B cell (primary cell): Measurements from ENCODE around the gene EVL. TPM values are rescaled to one million over a fixed set of nuclear protein-coding genes. Genes with fewer than 3 reads are reported as not detected.

Experiments
- ATAC-seq: fragments of 200-7000 bp; cut with Tn5 transposase; one replicate; pipeline ENCODE4 v1.10.0; 2021; ENCODE audit warnings: low read depth, mild to moderate bottlenecking, moderate number of reproducible peaks, moderate library complexity
- CTCF ChIA-PET: fragments of 350-600 bp; sonication (Branson Sonifier 250); formaldehyde crosslinking; loops from one replicate; lab custom pipeline; 2021; ENCODE audit warnings: antibody characterized with exemption, inconsistent platforms; lab: Charles Lee
- POLR2A ChIA-PET: fragments of 350-600 bp; sonication (Branson Sonifier 250); formaldehyde crosslinking; loops from one replicate; lab custom pipeline; 2021; ENCODE audit warnings: antibody characterized with exemption; lab: Charles Lee
- DNase-seq: peaks from one replicate; pipeline ENCODE4 v3.0.0; 2013
- H2AFZ ChIP-seq: 2 replicates; pipeline ENCODE4 v1.6.1; 2012; ENCODE audit warnings: mild to moderate bottlenecking, low read depth, low read length; ENCODE audit not compliant: insufficient read depth, poor library complexity, severe bottlenecking
- H3K27ac ChIP-seq, 2 donors: 1 replicate in 1 of 2; 2 replicates in 1 of 2; pipeline ENCODE4 v1.5.1; 2012 to 2013; ENCODE audit warnings: low read length in 2 of 2, mild to moderate bottlenecking in 2 of 2, moderate library complexity in 1 of 2
- H3K27me3 ChIP-seq, 4 experiments: fragments of 200-600 bp in 1 of 4; sonication (generic) in 1 of 4; replicated peaks in 1 of 4; 1 replicate in 2 of 4; 2 replicates in 2 of 4; pipeline versions ENCODE4 v1.6.1 to v1.7.0; 2013 to 2016; ENCODE audit warnings: low read length in 3 of 4, mild to moderate bottlenecking in 2 of 4, mixed read lengths in 1 of 4, moderate library complexity in 1 of 4; ENCODE audit not compliant: insufficient read depth in 4 of 4, control insufficient read depth in 3 of 4; ENCODE audit errors: control extremely low read depth in 1 of 4
- H3K36me3 ChIP-seq, 2 experiments: replicated peaks in 1 of 2; 1 replicate in 1 of 2; 2 replicates in 1 of 2; pipeline versions ENCODE4 v1.6.1 to v1.7.1; 2013; ENCODE audit warnings: low read length in 1 of 2; ENCODE audit not compliant: insufficient read depth in 2 of 2, control insufficient read depth in 1 of 2; ENCODE audit errors: control extremely low read depth in 1 of 2, extremely low read depth in 1 of 2
- H3K4me1 ChIP-seq, 2 donors: fragments of 200-600 bp in 1 of 2; sonication (generic) in 1 of 2; 1 replicate in 1 of 2; 2 replicates in 1 of 2; pipeline versions ENCODE4 v1.5.1 to v1.6.1; 2013 to 2017; ENCODE audit warnings: low read length in 2 of 2; ENCODE audit not compliant: control insufficient read depth in 2 of 2, insufficient read depth in 2 of 2
- H3K4me2 ChIP-seq: replicated peaks from 2 replicates; pipeline ENCODE3; 2012; ENCODE audit warnings: mild to moderate bottlenecking, low read depth, low read length; ENCODE audit not compliant: poor library complexity, severe bottlenecking
- H3K4me3 ChIP-seq, 5 experiments: fragments of 200-600 bp in 1 of 5; sonication (generic) in 1 of 5; 1 replicate in 3 of 5; 2 replicates in 2 of 5; pipeline versions ENCODE4 v1.5.1 to v1.7.0; 2011 to 2016; ENCODE audit warnings: low read length in 4 of 5, mild to moderate bottlenecking in 4 of 5, low read depth in 2 of 5, control low read depth in 1 of 5, moderate library complexity in 1 of 5; ENCODE audit not compliant: insufficient read depth in 1 of 5; ENCODE audit errors: control extremely low read depth in 1 of 5, extremely low read depth in 1 of 5
- H3K79me2 ChIP-seq: fragments of 200-600 bp; sonication (generic); one replicate; pipeline ENCODE4 v1.6.0; 2016; ENCODE audit warnings: low read length; ENCODE audit not compliant: control insufficient read depth, insufficient read depth
- H3K9ac ChIP-seq: fragments of 200-600 bp; sonication (generic); 2 replicates; pipeline ENCODE4 v1.6.1; 2017; ENCODE audit warnings: mild to moderate bottlenecking, low read length, moderate library complexity
- H3K9me3 ChIP-seq, 3 donors: one replicate each; pipeline versions ENCODE4 v1.6.1 to v1.7.1; 2013; ENCODE audit warnings: low read length in 2 of 3; ENCODE audit not compliant: control insufficient read depth in 2 of 3, insufficient read depth in 1 of 3; ENCODE audit errors: control extremely low read depth in 1 of 3
- H4K20me1 ChIP-seq: 2 replicates; pipeline ENCODE4 v1.6.0; 2012; ENCODE audit warnings: mild to moderate bottlenecking, low read length; ENCODE audit not compliant: insufficient read depth, control insufficient read depth, poor library complexity, severe bottlenecking
- H3K27ac Mint-ChIP-seq: one replicate; pipeline ENCODE4 v1.8.0; 2021; ENCODE audit warnings: mixed read lengths
- H3K27me3 Mint-ChIP-seq: one replicate; pipeline ENCODE4 v1.8.0; 2021; ENCODE audit warnings: mixed read lengths
- H3K4me1 Mint-ChIP-seq: one replicate; pipeline ENCODE4 v1.8.0; 2021; ENCODE audit warnings: mixed read lengths
- H3K4me3 Mint-ChIP-seq: one replicate; pipeline ENCODE4 v1.8.0; 2021; ENCODE audit warnings: mixed read lengths
- H3K9me3 Mint-ChIP-seq: one replicate; pipeline ENCODE4 v1.8.0; 2022; ENCODE audit warnings: mixed read lengths; ENCODE audit not compliant: insufficient read depth
- CTCF ChIP-seq: fragments of 200-600 bp; IDR thresholded peaks from one replicate; pipeline ENCODE4 v1.8.0; 2022; ENCODE audit warnings: antibody characterized with exemption, mild to moderate bottlenecking
- EZH2 ChIP-seq: IDR thresholded peaks from 2 replicates; pipeline ENCODE4 v1.6.1; 2012; ENCODE audit warnings: borderline replicate concordance, low read depth, mild to moderate bottlenecking, moderate library complexity, low read length; ENCODE audit not compliant: insufficient read depth, poor library complexity, severe bottlenecking
- WGBS: methylation state at CpG from one replicate; pipeline ENCODE4 v1.1.5; 2013; ENCODE audit warnings: missing lambda C conversion rate; ENCODE audit not compliant: insufficient coverage; 5-methylcytosine and 5-hydroxymethylcytosine counted together
- intact Hi-C: fragments of 100-400 bp; cut with micrococcal nuclease; formaldehyde crosslinking; loops from one replicate; pipeline ENCODE4 v1.10.0; 2022
- polyA plus RNA-seq: library from polyadenylated mRNA; depleted of rRNA; stranded (reverse); fragments of >200 nt; gene quantifications from 2 replicates; pipeline ENCODE4 v1.2.3, GENCODE V29; 2012
- total RNA-seq, 2 donors: library from RNA; stranded (reverse); fragments of 120-200 nt in 1 of 2; gene quantifications; 1 replicate in 1 of 2; 2 replicates in 1 of 2; pipeline versions ENCODE4 v1.2.3 to v1.2.4, GENCODE V29; 2013 to 2022

The EVL gene
- total and polyA plus RNA-seq, 2 donors (not counting 1 experiment from before 2014, with no cell fraction given): 486 to 892 TPM

- TF ChIP-seq EZH2 (no peak), CTCF (no peak)
- H3K27ac ChIP-seq: peak overlapping the region; percentile 71 to 87
- ChIA-PET CTCF (interaction anchor here (0.6 to 22.8 kb wide), 13 partner anchors 9 to 212 kb away, joined by 3 to 495 read pairs (median 5); no protein-coding TSS in a partner anchor), POLR2A (interaction anchor here (1.2 kb wide), 1 partner anchor 49 kb away, joined by 3 read pairs; no protein-coding TSS in a partner anchor)
- Mint-ChIP-seq H3K9me3 (no peaks in the 10 kb centered on the region), H3K4me1 (peaks cover 93% of the 10 kb centered on the region), H3K27ac (peak overlapping the region; percentile 88), H3K4me3 (peak overlapping the region; percentile 66), H3K27me3 (no peaks in the 10 kb centered on the region)
- peaks cover 84% of the 10 kb centered on the region for H4K20me1 ChIP-seq
- no peak overlapping the region for H2AFZ ChIP-seq
- H3K9ac ChIP-seq: no peak overlapping the region
- peaks cover 100% of the 10 kb centered on the region for H3K79me2 ChIP-seq
- H3K4me3 ChIP-seq: no peak overlapping the region
- 0% methylated on average over 1 of the region's 3 CpGs for WGBS
- intact Hi-C loops: no loop called here
- DNase-seq: peak; percentile 25
- no peaks in the 10 kb centered on the region for H3K27me3 ChIP-seq
- ATAC-seq: no peak
- H3K4me1 ChIP-seq: peaks cover 92 to 100% of the 10 kb centered on the region in 2 donors
- H3K9me3 ChIP-seq: no peaks in the 10 kb centered on the region
- peak overlapping the region; percentile 87 for H3K4me2 ChIP-seq
- H3K36me3 ChIP-seq: peaks cover 0 to 58% of the 10 kb centered on the region in 2 experiments
Observed at GRCh38 chr14:100071545-100071944, 6.3 kb downstream of the EVL start.

- peak; percentile 67 for ATAC-seq
- peak; percentile 81 for DNase-seq
- ChIA-PET POLR2A (interaction anchor here (1.5 kb wide), 1 partner anchor 8 kb away, joined by 4 read pairs; the partner anchor contains the start of gene EVL), CTCF (interaction anchor here (0.6 to 22.8 kb wide), 14 partner anchors 8 to 214 kb away, joined by 3 to 495 read pairs (median 6); partner anchors contain the start of gene EVL)
- H3K27ac Mint-ChIP-seq: peak overlapping the region; percentile 96
- Histone ChIP-seq H4K20me1 (peaks cover 87% of the 10 kb centered on the region), H3K4me3 (peak overlapping the region in 4 of 5 experiments; percentile 13 to 39 (median 28)), H2AFZ (peak overlapping the region; percentile 30), H3K79me2 (peaks cover 100% of the 10 kb centered on the region), H3K27me3 (no peaks in the 10 kb centered on the region), H3K4me1 (peaks cover 93 to 98% of the 10 kb centered on the region in 2 donors), H3K27ac (peak overlapping the region; percentile 71 to 87), H3K9ac (peak overlapping the region; percentile 44), H3K4me2 (peak overlapping the region; percentile 87), H3K9me3 (no peaks in the 10 kb centered on the region), H3K36me3 (peaks cover 0 to 68% of the 10 kb centered on the region in 2 experiments)
- WGBS: 0% methylated on average over 10 of the region's 14 CpGs
- no peaks in the 10 kb centered on the region for H3K27me3 Mint-ChIP-seq
- no peaks in the 10 kb centered on the region for H3K9me3 Mint-ChIP-seq
- H3K4me1 Mint-ChIP-seq: peaks cover 91% of the 10 kb centered on the region
- intact Hi-C loops: loop anchor here (1.0 to 2.0 kb wide), 5 partner anchors 8 to 142 kb away; partner anchors contain the start of gene EVL
- peak overlapping the region; percentile 83 for H3K4me3 Mint-ChIP-seq
- TF ChIP-seq CTCF: peak; percentile 60
- no peak for TF ChIP-seq EZH2
Observed at GRCh38 chr14:100072783-100073346, 7.6 kb downstream of the EVL start.
